ENCODE data around the gene PIP5K1C.
"Not testable (repeated sequence)": the region's sequence is repeated elsewhere in the genome, so short reads cannot be mapped to it uniquely, and the experiment has no call there.

The PIP5K1C gene

DNA sequence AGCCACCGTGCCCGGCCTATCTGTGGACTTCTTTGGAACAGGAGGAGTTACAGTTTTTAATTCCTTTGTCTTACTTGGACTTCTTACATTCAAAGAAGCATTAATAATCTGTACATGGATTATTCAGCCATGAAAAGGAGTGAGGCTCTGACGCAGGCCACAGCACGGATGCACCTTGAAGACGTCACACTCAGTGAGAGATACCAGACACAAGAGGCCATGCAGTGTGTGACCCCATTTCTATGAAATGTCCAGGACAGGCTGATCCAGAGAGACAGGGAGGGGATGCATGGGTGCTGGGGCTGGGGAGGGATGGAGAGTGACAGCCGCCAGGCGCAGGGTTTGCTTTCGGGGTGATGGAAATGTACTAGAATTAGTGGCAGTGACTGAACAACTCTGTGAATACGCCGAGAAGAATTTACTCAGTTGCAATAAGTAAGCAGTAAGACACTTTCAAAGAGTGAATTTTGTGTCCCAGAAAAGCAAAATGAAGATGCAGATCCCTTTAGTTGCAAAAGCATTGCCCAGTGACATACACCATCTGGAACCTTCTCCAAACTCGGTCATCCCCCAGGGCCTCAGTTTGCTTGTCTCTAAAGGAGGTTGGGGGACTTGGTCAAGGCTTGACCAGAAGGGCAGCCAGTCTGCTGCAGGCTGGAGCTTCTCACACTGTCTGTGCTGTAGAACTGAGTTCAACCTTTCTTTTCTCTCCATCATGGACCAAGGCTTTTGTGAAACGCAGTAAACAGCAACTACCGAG, 25.3 kb downstream of the PIP5K1C start:
- no peak for DNase-seq (ENCODE audit: low spot score)

GRCh38 chr19:3673506-3674439, 26.5 kb downstream of the PIP5K1C start:
- no peak for DNase-seq (ENCODE audit: low spot score)

DNA sequence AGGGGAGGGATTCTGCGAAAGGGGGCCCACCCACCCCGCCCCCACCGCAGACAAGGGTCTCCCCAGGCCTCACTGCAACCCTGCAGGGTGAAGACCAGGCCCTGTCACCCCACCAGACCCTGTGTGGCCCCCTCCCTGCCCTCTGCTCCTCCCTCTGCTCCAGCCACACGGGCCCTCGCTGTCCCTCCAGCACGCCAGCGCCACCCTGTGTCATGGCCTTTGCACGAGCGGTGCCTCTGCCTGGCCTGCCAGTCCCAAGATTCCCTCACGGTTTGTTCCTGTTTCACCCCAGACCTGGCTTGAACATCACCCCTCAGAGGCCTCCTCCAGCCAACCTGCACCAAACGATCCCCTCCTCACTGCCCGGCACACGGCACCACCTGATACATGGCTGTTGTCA, 27.3 kb downstream of the PIP5K1C start:
- DNase-seq (ENCODE audit: low spot score) = no peak

DNA sequence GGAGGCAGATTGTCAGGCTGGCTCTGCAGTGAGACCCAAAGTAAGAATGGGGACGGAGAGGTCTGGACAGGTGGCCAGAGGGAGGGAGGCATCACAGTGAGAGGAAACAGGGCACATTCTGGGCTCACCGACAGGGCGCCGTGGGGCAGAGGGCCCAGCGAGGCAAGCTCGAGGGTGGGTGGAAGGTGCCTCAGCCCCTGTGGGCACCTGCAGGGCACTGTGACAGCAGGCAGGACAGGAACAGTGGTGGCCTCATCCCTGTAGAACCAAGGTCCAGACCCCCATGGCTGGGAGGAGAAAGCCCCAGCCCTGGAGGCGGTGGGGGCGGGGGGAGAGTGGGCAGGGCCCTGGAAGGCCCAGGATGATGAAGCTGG, 27.7 kb downstream of the PIP5K1C start:
- no peak for DNase-seq (ENCODE audit: low spot score)

- DNase-seq (ENCODE audit: low spot score) = no peak
These were observed 28.3 kb downstream of the PIP5K1C start for GRCh38 chr19:3671680-3672574.

DNA sequence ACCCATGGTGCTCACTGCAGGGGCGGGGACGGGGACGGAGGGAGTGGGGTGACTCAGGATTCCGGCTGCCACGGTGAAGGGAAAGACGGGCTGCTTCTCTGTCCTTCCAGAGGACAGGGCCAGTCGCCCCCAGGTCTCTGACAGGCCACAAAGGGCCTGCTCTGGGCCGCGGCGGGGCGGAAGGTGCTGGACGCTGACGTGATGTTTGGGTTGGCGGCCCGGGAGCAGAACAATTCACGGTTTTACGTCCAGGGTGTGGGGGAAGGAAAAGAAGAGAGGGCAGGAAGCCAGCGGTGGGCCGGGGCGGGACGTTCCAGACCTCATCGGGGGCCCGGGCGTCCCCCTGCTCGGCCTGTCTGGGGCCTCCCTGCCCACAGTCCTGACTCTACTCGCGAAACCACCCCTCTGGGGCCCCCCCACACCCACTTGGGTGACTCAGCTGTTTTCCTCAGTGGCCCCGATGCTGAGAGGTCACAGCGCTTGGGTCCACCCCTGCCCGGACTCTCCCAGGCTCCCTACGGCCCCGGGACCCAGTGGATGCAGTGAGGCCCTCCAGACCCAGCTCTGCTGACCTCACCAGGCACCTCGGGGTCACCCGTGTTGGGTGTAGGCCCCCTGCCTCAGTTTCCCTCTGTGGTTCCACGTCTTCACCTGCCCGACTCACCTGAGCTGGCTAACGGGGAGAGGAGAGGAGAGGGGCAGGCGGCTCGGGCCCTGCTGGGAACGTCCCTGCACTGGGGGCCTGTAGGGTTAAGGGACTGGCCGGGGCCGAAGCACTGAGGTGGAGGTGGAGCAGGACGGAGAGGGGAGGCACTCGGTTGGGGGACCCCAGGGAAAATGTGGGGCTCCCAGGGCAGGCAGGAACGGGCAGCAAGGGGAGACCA, 29.2 kb downstream of the PIP5K1C start:
- DNase-seq (ENCODE audit: low spot score) = peak; percentile 87

DNA sequence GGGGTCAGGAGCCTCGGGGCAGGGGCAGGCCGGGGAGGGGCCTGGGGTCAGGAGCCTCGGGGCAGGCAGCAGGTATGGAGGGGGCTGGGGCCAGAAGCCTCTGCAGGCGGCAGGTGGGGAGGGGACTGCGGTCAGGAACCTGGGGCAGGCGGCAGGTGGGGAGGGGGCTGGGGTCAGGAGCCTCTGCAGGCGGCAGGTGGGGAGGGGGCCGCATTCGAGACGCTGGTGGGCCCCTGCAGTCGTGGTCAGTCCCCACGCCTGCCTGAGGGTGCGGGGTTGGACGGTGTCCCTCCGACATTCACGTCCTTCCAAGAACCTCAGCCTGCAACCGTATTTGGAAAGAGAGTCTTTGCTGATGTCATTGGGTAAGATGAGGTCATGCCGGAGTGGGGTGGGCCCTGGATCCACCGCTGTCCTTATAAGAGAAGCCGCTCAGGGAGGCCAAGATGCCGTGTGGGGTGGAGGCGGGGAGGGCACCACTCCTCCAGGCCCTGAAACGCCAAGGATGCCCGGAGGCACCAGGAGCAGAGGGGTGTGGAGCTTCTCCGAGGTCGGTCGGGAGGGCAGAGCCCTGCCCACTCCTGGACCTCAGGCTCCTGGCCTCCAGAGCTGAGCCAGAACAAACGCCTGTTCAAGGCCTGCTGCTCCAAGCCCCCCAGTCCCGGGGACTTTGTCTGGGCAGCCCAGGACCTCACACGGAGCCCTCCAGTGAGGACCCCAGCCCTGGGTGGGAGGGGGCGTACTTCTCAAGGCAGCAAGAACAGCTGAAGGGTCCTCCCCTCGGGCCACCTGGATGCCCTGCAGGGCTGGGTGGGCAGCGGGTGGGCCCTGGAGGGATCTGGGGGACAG, 30.1 kb downstream of the PIP5K1C start:
- DNase-seq (ENCODE audit: low spot score) = peak; percentile 97

GRCh38 chr19:3669082-3669946, 31.0 kb downstream of the PIP5K1C start:
- DNase-seq (ENCODE audit: low spot score) = no peak

- DNase-seq (ENCODE audit: low spot score) = no peak
These were observed 31.8 kb downstream of the PIP5K1C start for GRCh38 chr19:3668331-3669081.

DNA sequence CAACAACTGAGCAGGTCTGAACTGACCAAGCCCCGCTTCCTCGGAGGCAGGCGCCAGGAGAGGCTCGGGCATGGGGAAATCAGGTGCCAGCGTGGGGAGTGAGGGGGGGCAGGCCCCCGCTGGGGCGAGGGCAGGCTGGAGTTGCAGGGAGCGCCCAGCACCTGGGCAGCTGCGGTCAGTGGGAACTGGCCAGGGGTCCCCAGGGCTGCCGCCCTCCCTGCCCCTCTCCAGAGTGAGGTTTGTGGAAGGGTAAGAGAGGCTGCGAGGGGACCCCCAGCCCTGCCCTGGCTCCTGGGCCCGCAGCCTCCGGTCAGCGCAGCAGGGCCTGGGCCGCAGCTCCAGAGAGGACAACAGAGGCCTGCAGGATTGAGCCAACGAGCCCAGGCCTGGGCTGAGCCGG, 32.5 kb downstream of the PIP5K1C start:
- no peak for DNase-seq (ENCODE audit: low spot score)

DNA sequence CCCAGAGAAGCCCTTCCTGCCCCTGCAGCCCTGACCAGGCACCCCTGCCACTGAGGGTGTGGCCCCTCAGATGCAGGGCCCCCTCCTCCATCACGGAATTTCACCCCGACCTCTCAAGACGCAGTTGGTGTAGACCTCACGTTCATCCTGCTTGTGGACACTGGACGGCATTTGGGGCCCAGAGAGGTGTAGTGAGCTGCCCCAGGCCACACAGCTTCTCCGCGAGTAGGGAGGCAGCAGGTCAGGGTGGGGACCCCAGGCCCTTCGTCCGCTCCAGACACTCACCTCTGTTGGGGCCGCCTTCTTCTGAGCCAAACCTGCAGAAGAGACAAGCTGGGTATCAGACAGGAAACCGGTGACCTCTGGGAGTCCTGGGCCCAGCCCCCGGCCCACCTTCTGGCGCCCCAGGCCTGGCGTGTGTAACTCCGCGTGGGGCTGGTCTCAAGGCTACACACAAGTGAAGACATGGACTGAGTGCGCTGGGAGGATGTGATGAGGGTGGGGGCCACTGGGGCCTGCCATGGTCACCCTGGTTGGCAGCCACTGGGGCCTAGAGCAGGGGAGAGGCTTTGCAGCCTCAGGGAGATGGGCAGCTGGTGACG, 33.1 kb downstream of the PIP5K1C start:
- DNase-seq (ENCODE audit: low spot score) = no peak

DNA sequence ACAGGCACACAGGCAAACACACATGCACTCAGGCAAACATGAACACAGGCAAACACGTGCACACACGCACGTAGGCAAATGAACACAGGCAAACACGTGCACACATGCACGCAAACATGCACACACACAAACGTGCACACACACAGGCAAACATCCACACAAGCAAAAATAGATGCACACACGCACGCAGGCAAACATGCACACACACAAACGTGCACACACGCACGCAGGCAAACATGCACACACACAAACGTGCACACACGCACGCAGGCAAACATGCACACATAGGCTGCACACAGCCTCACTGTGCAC, 33.8 kb downstream of the PIP5K1C start:
- not testable (repeated sequence) for DNase-seq (ENCODE audit: low spot score)

DNA sequence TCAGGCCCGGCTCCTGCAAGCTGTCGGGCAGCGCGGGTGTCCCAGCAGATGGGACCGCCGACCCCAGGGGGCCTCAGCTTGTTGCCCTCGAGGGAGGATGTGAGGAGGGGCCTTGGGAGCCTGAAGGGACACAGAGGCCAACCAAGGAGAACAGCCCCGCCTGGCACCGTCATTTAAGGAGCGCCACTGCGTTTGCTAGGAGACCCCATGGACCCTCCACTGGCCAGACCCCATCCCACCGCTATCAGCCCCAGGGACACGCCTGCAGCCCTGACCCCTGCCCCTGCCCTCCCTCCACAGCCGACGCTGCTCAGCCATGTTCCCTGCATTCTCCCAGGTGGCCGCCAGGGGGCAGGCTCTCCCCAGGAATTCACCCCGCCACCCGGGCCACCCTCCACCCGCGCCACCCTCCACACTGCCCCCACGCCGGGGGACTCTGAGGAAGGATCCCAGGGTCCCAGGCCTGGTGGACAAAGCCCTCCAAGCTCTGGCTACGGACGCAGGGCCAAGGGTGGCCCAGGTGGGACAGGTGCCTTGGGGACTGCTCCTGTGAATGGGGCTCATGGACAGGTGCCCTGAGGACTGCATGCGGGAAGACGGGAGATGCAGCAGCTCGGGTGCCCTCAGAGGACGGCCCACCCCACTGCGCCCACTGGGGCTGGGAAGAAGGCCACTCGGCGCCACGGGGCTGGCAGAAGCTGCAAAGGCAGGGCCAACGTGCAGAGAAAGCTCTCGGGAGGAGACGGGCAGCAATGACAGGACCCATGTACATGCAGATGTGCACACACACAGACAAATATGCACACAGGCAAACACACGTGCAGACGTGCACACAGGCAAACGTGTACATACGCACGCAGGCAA, 34.4 kb downstream of the PIP5K1C start:
- peak; percentile 88 for DNase-seq (ENCODE audit: low spot score)

DNA sequence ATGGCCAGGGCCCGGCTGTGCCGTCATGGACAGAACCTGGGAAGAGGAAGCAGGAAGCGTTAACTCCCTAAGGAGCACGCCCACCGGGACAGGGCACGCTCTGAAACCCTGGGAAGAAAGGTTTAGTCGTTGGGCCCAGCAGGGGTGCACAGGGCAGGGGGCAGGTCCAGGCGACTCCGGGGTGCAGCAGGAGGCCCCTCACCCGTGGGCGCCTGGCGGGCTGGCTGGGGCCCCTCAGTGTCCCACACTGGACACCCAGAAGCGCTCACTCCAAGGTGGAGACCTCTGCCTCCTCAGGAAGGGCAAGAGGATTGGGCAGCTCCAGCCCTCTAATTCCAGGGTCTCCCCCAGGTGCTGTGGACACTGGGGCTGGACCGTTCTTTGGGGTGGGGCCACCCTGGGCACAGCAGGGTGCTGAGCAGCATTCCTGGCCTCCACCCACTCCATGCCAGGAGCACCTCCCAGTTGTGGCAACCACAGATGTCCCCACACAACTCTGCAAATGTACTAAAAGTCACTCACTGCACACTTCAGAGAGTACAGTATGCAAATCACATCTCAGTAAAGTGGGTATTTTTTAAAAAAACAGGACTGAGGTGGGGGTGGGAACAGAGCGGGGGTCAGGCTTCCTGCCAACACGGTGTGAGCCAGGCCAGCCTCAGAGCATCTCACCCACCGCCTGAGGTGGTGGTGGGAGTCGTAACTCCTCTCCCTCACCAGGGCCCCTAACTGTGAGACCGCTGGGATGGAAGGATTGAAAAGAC, 35.2 kb downstream of the PIP5K1C start:
- DNase-seq (ENCODE audit: low spot score) = no peak

GRCh38 chr19:3663838-3664237, 36.4 kb downstream of the PIP5K1C start:
- no peak for DNase-seq (ENCODE audit: low spot score)

All from AG08396 (cell line).